DOHH2 (cell line): ENCODE results near the gene DGKD.

Source experiments
- H3F3A ChIP-seq: fragments of 200-600 bp; sonication (generic), shearing (Covaris generic); 2 replicates; pipeline ENCODE4 v1.6.0; 2016; ENCODE audit warnings: antibody characterized with exemption, mild to moderate bottlenecking; ENCODE audit not compliant: control insufficient read depth, insufficient read depth
- H3K27ac ChIP-seq: fragments of 200-600 bp; sonication (generic); 2 replicates; pipeline ENCODE4 v1.5.1; 2014; ENCODE audit warnings: low read depth, mild to moderate bottlenecking, low read length, moderate library complexity
- H3K27me3 ChIP-seq: fragments of 200-600 bp; sonication (generic); 2 replicates; pipeline ENCODE4 v1.6.1; 2014; ENCODE audit warnings: mild to moderate bottlenecking, low read length, mixed read lengths; ENCODE audit not compliant: control insufficient read depth
- H3K36me3 ChIP-seq: fragments of 200-600 bp; sonication (generic); 2 replicates; pipeline ENCODE4 v1.6.1; 2014; ENCODE audit warnings: mild to moderate bottlenecking, low read length, moderate library complexity, mixed read lengths; ENCODE audit not compliant: control insufficient read depth
- H3K4me1 ChIP-seq: fragments of 200-600 bp; sonication (generic); 2 replicates; pipeline ENCODE4 v1.6.1; 2014; ENCODE audit warnings: mild to moderate bottlenecking, low read length, mixed read lengths; ENCODE audit not compliant: control insufficient read depth
- H3K4me2 ChIP-seq: fragments of 200-600 bp; sonication (generic); 2 replicates; pipeline ENCODE4 v1.6.0; 2014; ENCODE audit warnings: mild to moderate bottlenecking, low read length, moderate library complexity
- H3K4me3 ChIP-seq: fragments of 200-600 bp; sonication (generic); 2 replicates; pipeline ENCODE4 v1.5.1; 2014; ENCODE audit warnings: mild to moderate bottlenecking, low read length, mixed read lengths
- H3K79me2 ChIP-seq: fragments of 200-600 bp; sonication (generic); 2 replicates; pipeline ENCODE4 v1.6.1; 2014; ENCODE audit warnings: mild to moderate bottlenecking, low read length, mixed read lengths; ENCODE audit not compliant: control insufficient read depth
- H3K9me2 ChIP-seq: fragments of 200-600 bp; sonication (generic); replicated peaks from 2 replicates; pipeline ENCODE4 v1.6.1; 2014; ENCODE audit warnings: mild to moderate bottlenecking, low read length, mixed read lengths; ENCODE audit not compliant: control insufficient read depth
- H3K9me3 ChIP-seq: fragments of 200-600 bp; sonication (generic); 2 replicates; pipeline ENCODE4 v1.6.1; 2014; ENCODE audit warnings: antibody characterized with exemption, low read length, mixed read lengths; ENCODE audit not compliant: control insufficient read depth, insufficient read depth
- H4K20me1 ChIP-seq: fragments of 200-600 bp; sonication (generic); 2 replicates; pipeline ENCODE4 v1.6.0; 2014; ENCODE audit warnings: low read depth, mild to moderate bottlenecking, antibody characterized with exemption, low read length, moderate library complexity; ENCODE audit not compliant: control insufficient read depth, insufficient read depth
- EZH2phosphoT487 ChIP-seq: fragments of 200-600 bp; sonication (generic); IDR thresholded peaks from 2 replicates; pipeline ENCODE4 v1.6.1; 2017; ENCODE audit warnings: borderline replicate concordance, mild to moderate bottlenecking, antibody characterized with exemption, low read length, moderate library complexity, mixed read lengths
- TF ChIP-seq, protein P1 (sequence below): fragments of 200-600 bp; sonication (generic); IDR thresholded peaks from one replicate; pipeline ENCODE4 v1.5.1; 2014; ENCODE audit warnings: antibody characterized with exemption, mild to moderate bottlenecking, low read depth, low read length; ENCODE audit not compliant: poor library complexity, severe bottlenecking

DGKD gene

GRCh38 chr2:233351423-233351822, 2.9 kb upstream of the DGKD start:
- Histone ChIP-seq H3K4me3 (no peak overlapping the region), H4K20me1 (peaks cover 9% of the 10 kb centered on the region; the same call in 1 of the 2 replicates), H3K4me1 (peaks cover 64% of the 10 kb centered on the region), H3K27ac (no peak overlapping the region), H3K27me3 (peaks cover 35% of the 10 kb centered on the region), H3K4me2 (no peak overlapping the region), H3K36me3 (peaks cover 13% of the 10 kb centered on the region), H3K9me3 (no peaks in the 10 kb centered on the region), H3F3A (peaks cover 8% of the 10 kb centered on the region), H3K79me2 (peaks cover 17% of the 10 kb centered on the region), H3K9me2 (no peaks in the 10 kb centered on the region)
- no peak for TF ChIP-seq EZH2phosphoT487
- TF ChIP-seq, protein P1, sequence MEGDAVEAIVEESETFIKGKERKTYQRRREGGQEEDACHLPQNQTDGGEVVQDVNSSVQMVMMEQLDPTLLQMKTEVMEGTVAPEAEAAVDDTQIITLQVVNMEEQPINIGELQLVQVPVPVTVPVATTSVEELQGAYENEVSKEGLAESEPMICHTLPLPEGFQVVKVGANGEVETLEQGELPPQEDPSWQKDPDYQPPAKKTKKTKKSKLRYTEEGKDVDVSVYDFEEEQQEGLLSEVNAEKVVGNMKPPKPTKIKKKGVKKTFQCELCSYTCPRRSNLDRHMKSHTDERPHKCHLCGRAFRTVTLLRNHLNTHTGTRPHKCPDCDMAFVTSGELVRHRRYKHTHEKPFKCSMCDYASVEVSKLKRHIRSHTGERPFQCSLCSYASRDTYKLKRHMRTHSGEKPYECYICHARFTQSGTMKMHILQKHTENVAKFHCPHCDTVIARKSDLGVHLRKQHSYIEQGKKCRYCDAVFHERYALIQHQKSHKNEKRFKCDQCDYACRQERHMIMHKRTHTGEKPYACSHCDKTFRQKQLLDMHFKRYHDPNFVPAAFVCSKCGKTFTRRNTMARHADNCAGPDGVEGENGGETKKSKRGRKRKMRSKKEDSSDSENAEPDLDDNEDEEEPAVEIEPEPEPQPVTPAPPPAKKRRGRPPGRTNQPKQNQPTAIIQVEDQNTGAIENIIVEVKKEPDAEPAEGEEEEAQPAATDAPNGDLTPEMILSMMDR: no peak

GRCh38 chr2:233352141-233352842, 2.0 kb upstream of the DGKD start:
- Histone ChIP-seq H3K4me1 (peaks cover 73% of the 10 kb centered on the region), H3K27ac (no peak overlapping the region)

GRCh38 chr2:233353101-233353768, 1.1 kb upstream of the DGKD start:
- no peaks in the 10 kb centered on the region for H3K9me3 ChIP-seq
- TF ChIP-seq, protein P1: no peak
- TF ChIP-seq EZH2phosphoT487: no peak
- peaks cover 13% of the 10 kb centered on the region for H3F3A ChIP-seq
- peak overlapping the region; percentile 83 for H3K4me2 ChIP-seq
- H3K27ac ChIP-seq: peak overlapping the region; percentile 91
- H3K27me3 ChIP-seq: peaks cover 29% of the 10 kb centered on the region
- peak overlapping the region; percentile 78 for H3K4me3 ChIP-seq
- peaks cover 29% of the 10 kb centered on the region for H3K36me3 ChIP-seq
- H3K9me2 ChIP-seq: no peaks in the 10 kb centered on the region
- peaks cover 81% of the 10 kb centered on the region for H3K4me1 ChIP-seq
- peaks cover 9% of the 10 kb centered on the region; the same call in 1 of the 2 replicates for H4K20me1 ChIP-seq
- H3K79me2 ChIP-seq: peaks cover 35% of the 10 kb centered on the region

More at GRCh38 chr2:233352141-233352842, 2.0 kb upstream of the DGKD start:
- peaks cover 10% of the 10 kb centered on the region for H3F3A ChIP-seq
- H3K9me3 ChIP-seq: no peaks in the 10 kb centered on the region
- H3K9me2 ChIP-seq: no peaks in the 10 kb centered on the region
- peaks cover 34% of the 10 kb centered on the region for H3K27me3 ChIP-seq
- peaks cover 9% of the 10 kb centered on the region; the same call in 1 of the 2 replicates for H4K20me1 ChIP-seq
- peaks cover 21% of the 10 kb centered on the region for H3K36me3 ChIP-seq
- no peak overlapping the region for H3K4me3 ChIP-seq
- H3K4me2 ChIP-seq: peak overlapping the region; percentile 83; the same call in 1 of the 2 replicates
- TF ChIP-seq, protein P1: no peak
- no peak for TF ChIP-seq EZH2phosphoT487
- H3K79me2 ChIP-seq: peaks cover 25% of the 10 kb centered on the region
